GM19239 (cell line): ENCODE results near the gene NF2.

Experiments used
- DNase-seq: peaks from one replicate; pipeline ENCODE4 v3.0.0; 2011; ENCODE audit warnings: low spot score; ENCODE audit not compliant: insufficient read length
- FAIRE-seq: peaks from 2 replicates; lab custom pipeline; 2011; peaks lifted over from hg19 to GRCh38; lab: Jason Lieb, UNC

NF2 gene

DNA sequence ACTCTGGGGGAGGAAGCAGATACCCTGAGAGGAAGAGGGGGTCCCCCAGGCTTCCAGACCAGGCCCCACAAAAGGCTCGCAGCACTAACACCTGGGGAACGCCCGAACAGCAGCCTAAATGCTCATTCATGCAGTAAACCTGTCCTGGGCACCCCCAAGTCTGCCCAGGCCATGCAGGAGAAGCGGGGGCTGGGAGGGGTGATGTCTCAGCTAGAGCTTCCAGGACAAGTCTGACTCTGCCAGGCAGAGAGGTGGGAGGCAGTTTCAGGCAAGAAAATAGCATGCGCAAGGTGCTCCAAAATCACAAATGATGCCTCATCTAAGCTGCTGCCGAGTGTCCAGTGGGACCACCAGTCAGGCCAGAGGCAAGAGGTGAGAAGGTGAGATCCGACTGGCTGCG is 131.0 kb downstream of the NF2 start:
- no peak for FAIRE-seq
- DNase-seq = no peak

- FAIRE-seq = no peak
These were observed 131.4 kb downstream of the NF2 start for GRCh38 chr22:29734838-29735237.

GRCh38 chr22:29735416-29735815 is 132.0 kb downstream of the NF2 start:
- FAIRE-seq (no peak), DNase-seq (no peak)

More at GRCh38 chr22:29734838-29735237, 131.4 kb downstream of the NF2 start:
- no peak for DNase-seq

DNA sequence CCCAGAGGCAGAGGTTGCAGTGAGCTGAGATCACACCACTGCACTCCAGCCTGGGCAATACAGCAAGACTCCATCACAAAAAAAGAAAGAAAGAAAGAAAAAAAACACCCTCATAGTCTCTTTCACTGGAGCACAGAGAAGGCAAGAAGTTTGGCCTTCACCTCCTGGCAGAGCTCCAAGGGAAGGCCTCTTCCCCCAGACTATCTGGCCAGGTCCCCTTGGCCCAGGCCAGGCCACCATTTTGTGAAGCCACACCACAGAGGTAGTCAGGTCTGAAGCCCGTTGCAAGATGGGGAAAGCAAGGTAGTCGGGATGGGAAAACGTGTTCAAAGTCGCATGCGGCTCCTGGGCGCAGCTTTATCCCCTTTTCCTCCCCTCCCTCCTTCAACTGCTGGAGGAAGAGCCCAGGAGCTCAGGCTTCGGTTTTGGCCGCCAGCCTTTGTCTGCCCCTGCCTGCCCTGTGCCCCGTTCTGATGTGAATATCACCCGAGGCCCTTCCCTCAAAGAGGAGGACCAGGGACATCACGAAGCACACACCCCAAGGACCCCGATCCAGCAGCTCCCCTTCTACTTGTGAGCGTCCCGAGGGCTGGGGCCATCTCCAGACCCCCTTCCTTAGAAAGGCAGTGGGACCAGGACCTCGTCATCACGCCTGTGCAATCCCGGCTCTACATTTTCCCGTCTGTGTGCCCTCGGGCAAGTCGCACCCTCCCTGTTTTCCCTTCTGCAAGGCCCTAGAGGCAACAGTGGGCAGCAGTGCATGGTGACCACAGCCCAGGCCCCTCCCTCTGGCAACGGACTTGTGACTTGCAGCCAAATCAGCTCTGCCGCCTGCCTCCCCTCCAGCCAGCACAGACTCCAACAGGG is 134.1 kb downstream of the NF2 start:
- DNase-seq = no peak
- FAIRE-seq = no peak

DNA sequence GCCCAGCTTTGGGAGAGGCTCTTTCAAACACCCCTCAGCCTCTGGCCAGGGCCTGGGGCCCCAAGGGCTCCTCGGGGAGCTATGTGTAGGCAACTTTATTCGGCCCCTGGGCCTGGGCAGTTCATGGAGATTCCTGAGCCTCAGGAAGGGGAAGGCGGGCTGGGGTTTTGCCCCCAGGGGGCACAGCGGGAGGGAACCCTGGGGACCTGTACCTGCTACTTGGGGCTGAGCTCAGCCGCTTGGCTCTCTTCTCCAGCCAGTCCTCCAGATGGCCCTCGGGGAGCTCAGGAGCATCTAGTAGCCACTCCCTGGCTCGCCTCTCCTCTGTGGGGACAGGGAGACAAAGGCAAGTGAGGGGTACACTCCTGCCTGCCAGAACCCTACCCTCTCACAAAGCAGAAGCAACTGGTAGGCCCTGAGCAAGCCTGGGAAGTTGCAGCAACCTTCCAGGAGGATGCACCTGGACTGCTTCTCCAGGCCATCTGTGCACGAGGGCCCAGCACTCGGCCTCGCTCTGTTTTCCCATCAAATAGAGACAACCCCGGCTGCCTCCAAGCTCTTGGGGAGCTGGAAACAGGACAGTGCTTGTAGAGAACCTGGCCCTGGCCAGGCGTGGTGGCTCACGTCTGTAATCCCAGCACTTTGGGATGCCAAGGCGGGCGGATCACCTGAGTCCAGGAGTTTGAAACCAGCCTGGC is 134.8 kb downstream of the NF2 start:
- no peak for DNase-seq
- no peak for FAIRE-seq

DNA sequence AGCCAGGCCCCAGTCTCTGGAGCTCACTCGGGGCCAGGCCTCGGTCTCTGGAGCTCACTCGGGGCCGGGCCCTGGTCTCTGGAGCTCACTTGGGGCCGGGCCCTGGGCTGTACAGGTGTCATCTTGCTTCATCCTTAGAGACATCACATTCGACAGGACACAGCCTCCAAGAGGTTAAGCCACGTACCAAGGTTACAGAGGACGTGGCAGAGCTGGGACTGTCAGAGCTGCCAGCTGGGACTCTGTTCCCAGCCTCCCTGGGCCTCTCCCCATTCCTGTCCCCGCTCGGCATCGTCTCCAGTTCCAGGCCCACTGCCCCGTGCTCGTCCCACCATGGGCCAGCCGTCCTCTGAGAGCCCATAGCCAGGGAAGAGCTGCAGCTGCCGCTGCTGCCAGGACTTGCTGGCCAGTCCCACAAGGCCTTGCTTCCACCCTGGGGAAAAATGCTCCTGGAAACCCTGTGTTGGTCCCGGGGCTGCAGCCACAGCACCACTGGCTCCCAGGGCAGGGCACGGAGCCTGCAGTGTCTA is 136.0 kb downstream of the NF2 start:
- no peak for FAIRE-seq

GRCh38 chr22:29740216-29740615 is 136.8 kb downstream of the NF2 start:
- no peak for FAIRE-seq
- DNase-seq = no peak

More for the DNA sequence above, 136.0 kb downstream of the NF2 start:
- no peak for DNase-seq

DNA sequence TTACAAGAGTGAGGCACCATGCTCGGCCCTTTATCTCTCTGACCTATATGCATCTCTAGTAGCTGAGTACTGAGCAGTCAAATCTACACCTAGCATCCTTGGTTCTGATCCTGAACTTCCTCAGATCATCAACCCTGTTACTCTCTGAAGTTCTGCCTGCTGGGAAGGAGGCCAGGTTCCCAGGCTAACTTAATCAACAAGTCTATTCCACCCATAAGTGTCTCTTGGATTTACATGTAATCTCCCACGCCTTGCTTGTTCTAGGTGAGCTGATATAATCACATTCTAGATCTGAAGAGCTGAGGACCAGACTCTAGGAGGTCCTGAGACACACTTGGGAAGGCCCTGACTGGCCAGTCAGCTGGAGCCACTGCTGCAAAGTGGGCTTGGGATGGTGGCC is 138.5 kb downstream of the NF2 start:
- no peak for DNase-seq
- no peak for FAIRE-seq

DNA sequence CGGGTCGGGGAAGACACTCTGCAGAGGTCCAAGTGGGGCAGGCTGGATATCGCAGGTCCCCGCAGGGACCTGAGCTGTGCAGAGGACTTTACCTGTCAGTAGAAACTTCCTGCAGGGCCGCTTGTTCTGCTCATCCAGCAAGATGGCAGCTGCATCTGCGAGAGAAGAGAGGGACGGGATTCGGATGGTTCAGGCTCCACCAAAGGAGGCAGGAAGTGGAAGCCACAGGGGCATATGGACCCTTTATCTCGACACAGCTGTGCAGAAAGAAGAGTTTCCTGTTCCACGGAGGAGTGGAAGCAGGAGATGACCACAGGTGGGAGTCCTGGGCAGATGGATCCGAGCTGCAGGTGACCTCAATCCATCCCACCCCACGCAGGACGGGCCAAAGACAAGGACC is 138.9 kb downstream of the NF2 start:
- DNase-seq (no peak), FAIRE-seq (no peak)

- no peak for FAIRE-seq
- no peak for DNase-seq
These were observed 141.5 kb downstream of the NF2 start for GRCh38 chr22:29744902-29745301.

GRCh38 chr22:29747832-29748231 is 144.4 kb downstream of the NF2 start:
- FAIRE-seq (no peak), DNase-seq (no peak)
